ENCODE measurements around the gene MBOAT7.
"Not testable (repeated sequence)": the region's sequence is repeated elsewhere in the genome, so short reads cannot be mapped to it uniquely, and the experiment has no call there.

MBOAT7 gene

GRCh38 chr19:54178581-54179261, 10.7 kb downstream of the MBOAT7 start:
- Histone ChIP-seq H3K36me3 (ENCODE audit: insufficient read depth) (no peaks in the 10 kb centered on the region), H2AFZ (ENCODE audit: low read depth) (no peak overlapping the region)

DNA sequence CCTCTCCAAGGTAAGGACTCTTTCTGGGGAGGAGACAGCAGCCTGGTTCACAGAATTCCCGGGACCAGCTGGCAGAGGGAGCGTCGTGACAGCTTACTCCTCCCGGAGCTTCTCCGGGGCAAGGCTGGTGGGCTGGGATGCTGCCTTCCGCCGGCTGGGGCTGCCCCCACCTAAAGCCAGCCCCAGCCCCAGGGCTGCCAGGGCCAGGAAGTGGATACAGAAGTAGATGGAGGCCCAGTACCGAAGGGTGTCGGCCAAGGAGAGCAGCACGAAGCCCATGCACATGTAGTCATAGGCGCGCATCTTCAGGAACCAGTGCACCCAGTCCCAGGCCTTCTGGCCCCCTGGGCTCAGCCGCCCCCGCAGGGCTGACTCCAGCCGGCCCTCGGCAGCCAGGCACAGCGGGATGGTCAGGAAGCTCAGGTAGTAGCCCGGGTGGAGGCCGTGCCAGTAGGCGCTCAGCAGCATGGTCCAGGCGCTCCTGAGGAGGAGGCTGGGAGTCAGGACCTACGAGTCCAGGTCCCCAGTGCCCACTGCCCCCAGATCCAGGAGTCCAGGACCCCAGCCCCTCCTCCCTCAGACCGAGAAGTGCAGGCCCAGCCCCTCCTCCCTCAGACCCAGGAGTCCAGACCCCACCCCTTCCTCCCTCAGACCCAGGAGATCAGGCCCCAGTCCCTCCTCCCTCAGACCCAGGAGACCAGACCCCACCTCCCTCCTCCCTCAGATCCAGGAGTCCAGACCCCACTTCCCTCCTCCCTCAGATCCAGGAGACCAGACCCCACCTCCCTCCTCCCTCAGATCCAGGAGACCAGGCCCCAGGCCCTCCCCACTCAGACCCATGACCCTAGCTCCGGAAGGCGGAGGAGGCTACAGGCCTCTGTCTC, 15.2 kb downstream of the MBOAT7 start:
- H3K4me1 ChIP-seq (ENCODE audit: low read depth, poor library complexity, severe bottlenecking), result no peaks in the 10 kb centered on the region
- H2AFZ ChIP-seq (ENCODE audit: low read depth), result no peak overlapping the region
- H3K36me3 ChIP-seq (ENCODE audit: insufficient read depth), result no peaks in the 10 kb centered on the region
- H3K9ac ChIP-seq, result no peak overlapping the region
- no peak overlapping the region for H3K4me2 ChIP-seq
- H3K4me3 ChIP-seq (IDR thresholded peaks at IDR 0.05; ENCODE audit: insufficient read depth, low read depth, low read length), result no peak overlapping the region
- H3K79me2 ChIP-seq (ENCODE audit: insufficient read depth, low read depth), result no peaks in the 10 kb centered on the region
- H3K27me3 ChIP-seq (ENCODE audit: insufficient read depth, low read depth), result peaks cover 12% of the 10 kb centered on the region; the same call in 1 of the 2 replicates
- no peaks in the 10 kb centered on the region for H4K20me1 ChIP-seq (ENCODE audit: insufficient read depth)
- no peak overlapping the region for H3K27ac ChIP-seq
- no peak for TF ChIP-seq CTCF (conservative IDR thresholded peaks at IDR 0.05; ENCODE audit: low read depth, low read length)

More at GRCh38 chr19:54178581-54179261, 10.7 kb downstream of the MBOAT7 start:
- Histone ChIP-seq H3K4me2 (no peak overlapping the region), H3K27me3 (ENCODE audit: insufficient read depth, low read depth) (peaks cover under 1% of the 10 kb centered on the region; the same call in 1 of the 2 replicates), H3K4me3 (IDR thresholded peaks at IDR 0.05; ENCODE audit: insufficient read depth, low read depth, low read length) (no peak overlapping the region), H3K9ac (no peak overlapping the region), H3K27ac (no peak overlapping the region), H3K4me1 (ENCODE audit: low read depth, poor library complexity, severe bottlenecking) (no peaks in the 10 kb centered on the region), H4K20me1 (ENCODE audit: insufficient read depth) (no peaks in the 10 kb centered on the region), H3K79me2 (ENCODE audit: insufficient read depth, low read depth) (no peaks in the 10 kb centered on the region)
- TF ChIP-seq CTCF (conservative IDR thresholded peaks at IDR 0.05; ENCODE audit: low read depth, low read length), result no peak

DNA sequence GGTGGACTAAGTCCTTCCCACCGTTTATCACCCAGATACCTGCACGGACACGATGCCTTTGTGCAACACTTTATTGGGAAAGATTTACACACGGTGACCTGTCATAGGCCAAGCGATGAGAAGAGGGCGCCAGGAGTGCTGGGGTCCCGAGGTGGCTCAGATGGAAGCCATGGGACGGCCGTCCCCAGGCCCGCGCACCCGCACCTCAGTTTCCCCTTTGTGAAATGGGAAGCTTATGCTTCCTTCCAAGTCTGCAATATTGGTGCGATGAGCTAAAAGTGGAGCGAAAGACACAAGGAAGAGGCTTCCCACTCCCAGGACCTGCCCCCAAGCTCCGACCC, 16.1 kb downstream of the MBOAT7 start:
- Histone ChIP-seq H3K4me3 (IDR thresholded peaks at IDR 0.05; ENCODE audit: insufficient read depth, low read depth, low read length) (no peak overlapping the region), H2AFZ (ENCODE audit: low read depth) (no peak overlapping the region), H3K4me1 (ENCODE audit: low read depth, poor library complexity, severe bottlenecking) (peaks cover 1% of the 10 kb centered on the region), H3K4me2 (no peak overlapping the region), H3K36me3 (ENCODE audit: insufficient read depth) (no peaks in the 10 kb centered on the region), H3K27ac (no peak overlapping the region), H3K9ac (no peak overlapping the region), H3K79me2 (ENCODE audit: insufficient read depth, low read depth) (no peaks in the 10 kb centered on the region), H4K20me1 (ENCODE audit: insufficient read depth) (no peaks in the 10 kb centered on the region), H3K27me3 (ENCODE audit: insufficient read depth, low read depth) (peaks cover 12% of the 10 kb centered on the region; the same call in 1 of the 2 replicates)
- TF ChIP-seq CTCF (conservative IDR thresholded peaks at IDR 0.05; ENCODE audit: low read depth, low read length), result no peak

DNA sequence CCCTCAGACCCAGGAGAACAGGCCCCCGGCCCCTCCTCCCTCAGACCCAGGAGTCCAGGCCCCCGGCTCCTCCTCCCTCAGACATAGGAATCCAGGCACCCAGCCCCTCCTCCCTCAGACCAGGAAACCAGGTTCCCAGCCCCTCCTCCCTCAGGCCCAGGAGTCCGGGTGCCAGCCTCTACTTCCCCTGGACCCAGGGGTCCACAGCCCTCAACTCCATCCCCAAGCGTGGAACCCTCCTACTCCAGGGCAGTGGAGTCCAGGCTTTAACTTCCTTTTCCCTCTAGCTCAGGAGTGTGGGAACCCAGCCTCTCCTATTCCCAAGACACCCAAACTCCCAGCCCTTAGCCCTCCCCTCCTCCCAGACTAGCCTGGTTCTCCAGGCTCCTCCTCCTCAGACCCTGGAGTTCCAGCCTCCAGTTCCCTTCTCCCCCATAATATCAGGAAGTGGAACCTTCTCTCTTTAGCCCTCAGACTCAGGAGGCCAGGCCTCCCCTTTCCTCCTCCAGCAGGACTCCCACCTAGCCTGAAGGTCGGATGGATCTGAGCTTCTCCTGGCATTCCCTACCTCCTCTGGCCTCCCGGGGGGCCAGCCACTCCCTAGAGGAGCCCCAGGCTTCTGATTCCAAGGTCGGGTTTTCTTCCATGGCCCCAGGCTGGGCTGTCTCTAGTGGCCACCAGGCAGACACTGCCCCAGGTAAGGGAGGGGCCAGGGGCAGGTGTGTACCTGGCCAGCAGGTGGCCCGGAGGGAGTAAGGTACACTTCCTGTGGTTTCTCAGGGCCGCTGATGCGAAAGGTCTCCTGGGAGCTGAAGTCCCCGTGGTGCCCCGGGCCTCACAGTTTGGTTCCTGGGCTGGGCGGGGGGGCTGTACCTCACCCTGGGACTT, 16.7 kb downstream of the MBOAT7 start, which contains the start of gene TMC4:
TSS of gene TMC4 (minus strand) at position 690 of the 888 bp plus-strand sequence. CDS start at position 647, 43 bp downstream.
- Histone ChIP-seq H3K36me3 (ENCODE audit: insufficient read depth) (no peaks in the 10 kb centered on the region), H3K27ac (no peak within 1 kb of the TSS), H3K4me2 (no peak within 1 kb of the TSS), H3K4me1 (ENCODE audit: low read depth, poor library complexity, severe bottlenecking) (peaks cover 6% of the 10 kb centered on the region), H3K79me2 (ENCODE audit: insufficient read depth, low read depth) (no peaks in the 10 kb centered on the region), H2AFZ (ENCODE audit: low read depth) (no peak within 1 kb of the TSS), H3K4me3 (IDR thresholded peaks at IDR 0.05; ENCODE audit: insufficient read depth, low read depth, low read length) (no peak within 1 kb of the TSS), H3K27me3 (ENCODE audit: insufficient read depth, low read depth) (peaks cover 12% of the 10 kb centered on the region; the same call in 1 of the 2 replicates), H3K9ac (no peak within 1 kb of the TSS), H4K20me1 (ENCODE audit: insufficient read depth) (no peaks in the 10 kb centered on the region)
- TF ChIP-seq CTCF (conservative IDR thresholded peaks at IDR 0.05; ENCODE audit: low read depth, low read length), result no peak

- not testable (repeated sequence) for H3K4me1 ChIP-seq (ENCODE audit: low read depth, poor library complexity, severe bottlenecking); H4K20me1 ChIP-seq (ENCODE audit: insufficient read depth); H3K27ac ChIP-seq; H2AFZ ChIP-seq (ENCODE audit: low read depth); H3K9ac ChIP-seq; H3K36me3 ChIP-seq (ENCODE audit: insufficient read depth); H3K4me2 ChIP-seq; H3K4me3 ChIP-seq (IDR thresholded peaks at IDR 0.05; ENCODE audit: insufficient read depth, low read depth, low read length); H3K79me2 ChIP-seq (ENCODE audit: insufficient read depth, low read depth)
- peaks cover 15% of the 10 kb centered on the region; the same call in 1 of the 2 replicates for H3K27me3 ChIP-seq (ENCODE audit: insufficient read depth, low read depth)
These were observed 17.5 kb downstream of the MBOAT7 start for GRCh38 chr19:54171736-54172431.
